GM06990 (cell line): ENCODE measurements around the gene ACCS.

Experiments
- DNase-seq: peaks from one replicate; pipeline ENCODE4 v3.0.0-alpha.2; 2011; ENCODE audit not compliant: insufficient read length; ENCODE audit errors: extremely low read depth
- H3K27me3 ChIP-seq: replicated peaks from 2 replicates; pipeline ENCODE4 v1.6.0; 2011; ENCODE audit warnings: low read length; ENCODE audit not compliant: control insufficient read depth, insufficient read depth
- H3K36me3 ChIP-seq: 2 replicates; pipeline ENCODE4 v1.5.1; 2011; ENCODE audit warnings: low read length; ENCODE audit not compliant: control insufficient read depth, insufficient read depth
- H3K4me3 ChIP-seq: replicated peaks from 2 replicates; pipeline ENCODE4 v1.5.1; 2011; ENCODE audit warnings: low read depth, mild to moderate bottlenecking, control low read depth, low read length
- TF ChIP-seq, protein P1 (sequence below): IDR thresholded peaks from 2 replicates; pipeline ENCODE4 v1.5.1; 2011; ENCODE audit warnings: low read length, control low read depth, mild to moderate bottlenecking, inconsistent platforms; ENCODE audit not compliant: insufficient read depth, poor library complexity, severe bottlenecking

Gene ACCS

DNA sequence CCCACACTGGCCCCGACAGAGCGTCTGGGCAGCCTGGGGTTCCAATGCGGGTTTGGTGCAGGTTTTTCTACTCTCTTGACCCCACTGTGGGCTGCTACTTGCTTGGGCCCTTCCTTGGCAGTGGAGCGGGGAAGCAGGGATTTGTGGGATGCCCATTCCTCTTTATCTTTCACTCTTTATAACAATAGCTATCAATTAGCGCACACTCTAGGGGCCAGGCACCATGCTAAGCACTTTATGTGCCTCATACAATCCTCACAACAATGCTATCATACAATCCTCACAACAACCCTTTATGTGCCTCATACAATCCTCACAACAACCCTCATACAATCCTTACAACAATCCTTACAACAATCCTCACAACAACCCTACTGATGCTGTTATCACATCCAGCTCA lies 12.7 kb downstream of the ACCS start:
- TF ChIP-seq, protein P1, sequence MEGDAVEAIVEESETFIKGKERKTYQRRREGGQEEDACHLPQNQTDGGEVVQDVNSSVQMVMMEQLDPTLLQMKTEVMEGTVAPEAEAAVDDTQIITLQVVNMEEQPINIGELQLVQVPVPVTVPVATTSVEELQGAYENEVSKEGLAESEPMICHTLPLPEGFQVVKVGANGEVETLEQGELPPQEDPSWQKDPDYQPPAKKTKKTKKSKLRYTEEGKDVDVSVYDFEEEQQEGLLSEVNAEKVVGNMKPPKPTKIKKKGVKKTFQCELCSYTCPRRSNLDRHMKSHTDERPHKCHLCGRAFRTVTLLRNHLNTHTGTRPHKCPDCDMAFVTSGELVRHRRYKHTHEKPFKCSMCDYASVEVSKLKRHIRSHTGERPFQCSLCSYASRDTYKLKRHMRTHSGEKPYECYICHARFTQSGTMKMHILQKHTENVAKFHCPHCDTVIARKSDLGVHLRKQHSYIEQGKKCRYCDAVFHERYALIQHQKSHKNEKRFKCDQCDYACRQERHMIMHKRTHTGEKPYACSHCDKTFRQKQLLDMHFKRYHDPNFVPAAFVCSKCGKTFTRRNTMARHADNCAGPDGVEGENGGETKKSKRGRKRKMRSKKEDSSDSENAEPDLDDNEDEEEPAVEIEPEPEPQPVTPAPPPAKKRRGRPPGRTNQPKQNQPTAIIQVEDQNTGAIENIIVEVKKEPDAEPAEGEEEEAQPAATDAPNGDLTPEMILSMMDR = no peak
- no peaks in the 10 kb centered on the region for H3K27me3 ChIP-seq
- no peak overlapping the region for H3K4me3 ChIP-seq
- no peaks in the 10 kb centered on the region for H3K36me3 ChIP-seq
- no peak for DNase-seq

GRCh38 chr11:44079376-44079775 lies 13.3 kb downstream of the ACCS start:
- TF ChIP-seq, protein P1 = no peak
- Histone ChIP-seq H3K27me3 (no peaks in the 10 kb centered on the region), H3K4me3 (no peak overlapping the region), H3K36me3 (no peaks in the 10 kb centered on the region)
- DNase-seq = no peak

DNA sequence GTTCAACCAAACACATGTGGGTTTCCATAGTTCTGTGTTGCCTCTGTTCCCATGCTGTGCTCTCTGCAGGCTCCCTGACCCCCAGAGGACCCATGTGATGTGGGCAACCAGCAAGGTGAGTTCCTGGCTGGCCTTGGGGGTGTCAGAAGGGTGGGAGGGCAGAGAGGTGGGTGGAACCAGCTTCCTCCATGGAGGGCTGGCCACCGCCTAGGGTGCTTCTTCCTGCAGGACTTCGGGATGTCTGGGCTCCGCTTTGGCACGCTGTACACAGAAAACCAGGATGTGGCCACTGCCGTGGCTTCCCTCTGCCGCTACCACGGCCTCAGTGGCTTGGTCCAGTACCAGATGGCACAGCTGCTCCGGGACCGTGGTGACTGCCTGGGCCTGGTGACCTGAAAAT lies 14.9 kb downstream of the ACCS start:
- no peak overlapping the region for H3K4me3 ChIP-seq
- H3K27me3 ChIP-seq = no peaks in the 10 kb centered on the region
- TF ChIP-seq, protein P1 = no peak
- no peaks in the 10 kb centered on the region for H3K36me3 ChIP-seq
- no peak for DNase-seq

DNA sequence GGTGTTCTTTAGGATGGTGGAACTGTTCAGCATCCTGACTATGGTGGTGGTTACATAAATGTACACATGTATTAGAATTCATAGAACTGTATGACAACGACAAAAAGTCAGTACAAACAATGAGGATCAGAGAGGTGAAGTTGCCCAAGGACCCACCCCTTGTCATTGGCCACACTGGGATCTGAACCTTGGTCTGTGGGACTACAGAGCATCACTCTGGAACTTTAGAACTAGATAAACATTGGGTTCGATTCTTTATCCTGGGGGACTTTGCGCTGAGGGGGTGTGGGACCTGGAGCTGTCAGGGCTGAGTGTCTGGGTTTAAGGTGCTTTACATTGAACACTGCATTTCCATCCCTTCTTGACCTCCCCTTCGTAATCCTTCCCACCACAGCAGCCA lies 16.6 kb downstream of the ACCS start:
- Histone ChIP-seq H3K4me3 (no peak overlapping the region), H3K36me3 (no peaks in the 10 kb centered on the region), H3K27me3 (no peaks in the 10 kb centered on the region)
- TF ChIP-seq, protein P1 = no peak
- no peak for DNase-seq

DNA sequence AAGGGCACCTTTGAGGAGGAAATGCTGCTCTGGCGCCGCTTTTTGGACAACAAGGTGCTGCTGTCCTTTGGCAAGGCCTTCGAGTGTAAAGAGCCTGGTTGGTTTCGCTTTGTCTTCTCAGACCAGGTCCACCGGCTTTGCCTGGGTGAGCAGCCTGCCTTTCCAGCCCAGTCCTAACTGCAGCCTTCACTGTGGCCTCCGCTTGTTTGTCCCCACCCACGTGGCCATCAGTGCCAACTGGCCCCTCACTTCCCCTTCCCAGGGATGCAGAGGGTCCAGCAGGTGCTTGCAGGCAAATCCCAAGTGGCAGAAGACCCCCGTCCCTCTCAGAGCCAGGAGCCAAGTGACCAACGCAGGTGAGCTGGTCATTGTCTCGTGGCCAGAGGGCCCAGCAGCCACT lies 17.4 kb downstream of the ACCS start:
- TF ChIP-seq, protein P1 = no peak
- H3K36me3 ChIP-seq = no peaks in the 10 kb centered on the region
- H3K27me3 ChIP-seq = no peaks in the 10 kb centered on the region
- no peak overlapping the region for H3K4me3 ChIP-seq
- no peak for DNase-seq

DNA sequence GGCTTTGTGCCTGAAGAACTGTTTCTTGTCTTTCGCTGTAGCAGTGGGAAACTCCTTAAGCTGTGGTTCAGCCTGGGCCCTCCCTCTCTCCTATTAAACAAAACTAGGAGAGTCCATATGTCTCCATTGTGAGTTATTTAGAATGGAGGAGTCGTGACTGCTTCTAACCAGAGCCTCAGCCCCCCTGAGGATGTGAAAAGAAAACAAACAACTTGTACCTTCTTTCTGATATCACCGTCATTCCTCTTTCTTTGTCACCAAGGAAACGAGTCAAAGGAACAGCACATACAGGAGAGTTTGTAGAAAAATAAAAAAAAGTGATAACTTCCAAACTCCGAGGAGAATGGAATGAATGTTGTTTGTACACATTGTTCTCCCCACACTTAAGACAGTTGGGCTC lies 17.8 kb downstream of the ACCS start:
- TF ChIP-seq, protein P1 = no peak
- H3K4me3 ChIP-seq = no peak overlapping the region
- H3K27me3 ChIP-seq = no peaks in the 10 kb centered on the region
- DNase-seq = no peak
- H3K36me3 ChIP-seq = no peaks in the 10 kb centered on the region
